GM12892 (cell line): ENCODE results near the gene PLEKHA6.

ENCODE experiments used
- DNase-seq: peaks from one replicate; pipeline ENCODE4 v3.0.0; 2011; ENCODE audit not compliant: insufficient read length
- FAIRE-seq: peaks from 2 replicates; lab custom pipeline; 2011; peaks lifted over from hg19 to GRCh38; lab: Jason Lieb, UNC
- POLR2A ChIP-seq: IDR thresholded peaks from 2 replicates; pipeline ENCODE4 v1.6.1; 2011; ENCODE audit warnings: low read depth, low read length, control low read depth
- POLR2AphosphoS5 ChIP-seq: IDR thresholded peaks from 2 replicates; pipeline ENCODE4 v1.6.1; 2011; ENCODE audit warnings: low read depth, low read length, control low read depth
- TAF1 ChIP-seq: IDR thresholded peaks from 2 replicates; pipeline ENCODE4 v1.6.1; 2011; ENCODE audit warnings: low read depth, mild to moderate bottlenecking, control low read depth, low read length, borderline replicate concordance

The PLEKHA6 gene

DNA sequence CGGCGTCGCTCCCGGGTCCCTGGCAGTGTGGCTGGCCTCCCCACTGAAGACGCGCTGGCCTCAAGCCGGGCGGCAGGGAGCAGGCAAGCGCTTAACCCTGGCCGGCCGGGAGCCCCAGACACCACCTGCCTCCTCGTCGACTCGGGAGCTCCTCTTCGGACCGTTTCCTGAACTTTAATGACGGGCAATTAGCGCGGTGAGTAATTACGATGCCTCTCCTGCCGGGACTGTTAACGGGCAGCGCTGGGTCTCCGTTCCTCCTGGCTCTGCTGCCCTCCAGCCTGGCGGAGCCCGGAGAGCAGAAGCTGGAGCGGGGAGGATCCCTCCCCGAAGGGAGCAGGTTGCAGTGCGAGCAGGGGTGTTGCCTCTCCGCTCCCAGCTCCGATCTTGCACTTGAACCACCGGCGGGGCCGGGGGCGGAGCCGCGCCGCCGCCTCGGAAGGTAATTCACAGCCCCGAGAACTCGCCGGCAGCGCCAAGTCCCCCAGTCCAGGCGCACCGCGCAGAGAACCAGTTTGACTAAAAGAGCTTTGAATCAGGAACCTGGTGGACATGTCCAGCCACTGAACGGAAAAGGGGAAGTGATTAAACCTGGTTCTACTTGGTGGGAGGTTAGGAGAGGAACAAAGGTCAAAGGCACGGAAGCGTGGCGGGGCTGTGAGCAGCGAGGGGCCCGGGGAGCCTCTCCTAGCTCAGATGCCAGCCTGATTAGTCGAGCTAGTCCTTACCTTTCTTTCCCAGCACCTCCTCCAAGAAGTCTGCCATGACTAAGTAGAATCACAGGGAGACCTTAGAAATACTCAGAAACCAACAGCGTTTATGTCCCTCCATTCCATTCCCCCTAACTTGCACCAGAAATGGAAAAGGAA lies 18.3 kb upstream of the PLEKHA6 start:
- FAIRE-seq (no peak), DNase-seq (no peak)
- TF ChIP-seq TAF1 (no peak), POLR2AphosphoS5 (no peak), POLR2A (no peak)

DNA sequence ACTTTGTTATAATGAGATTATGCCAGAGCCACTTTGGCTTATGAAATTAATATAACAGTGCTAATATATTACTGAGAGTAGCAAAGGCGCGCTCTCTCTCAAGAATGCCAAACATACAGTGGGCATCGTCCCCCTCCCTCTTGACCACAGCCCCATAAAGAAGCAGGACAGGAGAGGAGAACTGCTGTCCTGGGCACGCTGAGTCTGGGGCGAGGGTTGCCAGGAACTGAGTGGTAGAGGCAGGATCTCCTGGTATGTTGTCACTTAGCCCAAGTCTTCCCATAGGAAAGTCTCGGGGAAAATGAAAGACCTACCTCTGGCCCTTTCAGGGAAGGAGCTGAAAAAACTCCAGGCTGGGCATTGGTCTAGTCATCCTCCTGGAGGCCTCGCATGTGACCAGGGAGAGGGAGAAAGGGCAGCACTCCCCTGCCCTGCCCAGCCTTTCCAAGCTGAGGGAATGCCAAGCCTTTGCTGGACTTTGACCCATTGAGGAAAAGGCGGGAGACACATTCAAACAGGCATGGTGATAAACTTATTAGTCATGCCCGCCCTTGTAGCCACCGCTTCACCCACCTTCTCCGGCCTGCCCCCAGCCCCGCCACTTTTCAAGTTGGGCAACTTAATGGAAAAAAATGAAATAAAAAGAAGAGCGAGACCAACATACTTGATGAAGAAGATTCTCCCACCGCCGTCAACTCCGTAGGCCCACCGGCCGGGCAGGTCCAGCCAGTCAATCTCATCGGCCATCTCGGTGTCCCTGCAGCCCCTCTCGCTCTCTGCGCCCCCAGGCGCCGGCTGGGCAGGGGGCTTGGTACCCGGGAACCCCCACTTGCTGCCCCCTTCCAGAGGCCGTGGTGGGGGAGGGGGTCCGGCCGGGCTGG lies 17.4 kb upstream of the PLEKHA6 start:
- FAIRE-seq (no peak), DNase-seq (no peak)
- TF ChIP-seq TAF1: no peak
- TF ChIP-seq POLR2AphosphoS5: no peak
- no peak for TF ChIP-seq POLR2A

DNA sequence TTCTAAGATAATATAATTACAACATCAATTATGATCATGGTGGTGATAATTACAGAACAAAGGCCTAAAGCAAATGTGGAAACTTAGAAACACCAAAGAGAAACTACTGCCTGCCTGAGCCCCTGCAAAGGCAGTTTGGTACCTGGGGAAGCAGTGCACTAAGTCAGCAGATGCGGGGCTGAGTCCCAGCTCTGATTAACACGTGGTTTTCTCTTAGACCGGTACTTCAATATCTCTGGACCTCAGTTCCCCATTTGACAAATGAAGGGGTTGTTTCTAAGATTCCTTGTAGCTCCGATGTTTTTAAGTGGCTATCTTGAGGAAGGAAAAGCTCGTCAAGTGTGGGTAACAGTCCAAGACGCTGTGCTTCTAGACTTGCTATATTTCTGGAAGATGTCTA lies 16.7 kb upstream of the PLEKHA6 start:
- FAIRE-seq (no peak), DNase-seq (no peak)
- TF ChIP-seq TAF1 (no peak), POLR2AphosphoS5 (no peak), POLR2A (no peak)

DNA sequence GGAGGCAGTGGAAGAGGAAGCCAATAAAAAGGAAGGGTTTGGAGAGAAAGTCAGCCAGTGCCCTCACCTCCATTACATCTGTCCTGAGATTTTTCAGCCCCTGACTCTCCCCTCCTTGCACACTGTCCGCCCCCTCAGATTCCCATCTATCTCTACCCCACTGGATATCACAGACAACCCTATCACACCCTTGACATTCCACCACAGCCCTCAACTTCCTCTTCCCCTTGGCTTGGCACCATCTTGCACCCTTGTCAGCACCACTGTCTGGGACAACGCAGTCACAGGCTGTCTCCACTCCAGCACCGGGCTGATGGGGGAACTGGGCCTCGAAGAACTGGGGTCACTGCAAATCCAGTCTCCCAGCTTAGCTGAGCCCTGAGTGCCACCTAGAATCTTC lies 14.2 kb upstream of the PLEKHA6 start:
- TF ChIP-seq POLR2AphosphoS5 (no peak), TAF1 (no peak), POLR2A (no peak)
- DNase-seq: no peak
- no peak for FAIRE-seq

DNA sequence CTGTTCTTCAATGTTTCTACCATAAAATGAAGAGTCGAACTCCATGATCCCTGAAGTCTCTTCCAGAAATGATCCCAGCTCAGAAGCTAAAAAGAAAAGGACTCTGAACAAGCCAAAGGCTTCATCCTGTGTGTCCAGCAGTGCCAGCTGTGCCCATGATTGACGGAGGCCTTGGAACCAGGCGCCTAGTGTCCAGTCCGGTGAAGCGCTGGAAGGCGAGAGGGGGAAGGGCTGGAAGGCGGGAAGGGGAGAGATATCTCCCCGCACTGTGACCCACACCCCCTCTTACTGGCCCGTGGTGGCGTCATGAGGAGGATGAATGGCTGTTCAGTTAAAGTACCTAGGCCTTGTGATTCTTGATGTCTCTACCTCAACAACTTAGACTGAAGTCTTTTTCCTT lies 10.4 kb upstream of the PLEKHA6 start:
- no peak for TF ChIP-seq TAF1
- no peak for TF ChIP-seq POLR2A
- no peak for TF ChIP-seq POLR2AphosphoS5
- FAIRE-seq (no peak), DNase-seq (no peak)

DNA sequence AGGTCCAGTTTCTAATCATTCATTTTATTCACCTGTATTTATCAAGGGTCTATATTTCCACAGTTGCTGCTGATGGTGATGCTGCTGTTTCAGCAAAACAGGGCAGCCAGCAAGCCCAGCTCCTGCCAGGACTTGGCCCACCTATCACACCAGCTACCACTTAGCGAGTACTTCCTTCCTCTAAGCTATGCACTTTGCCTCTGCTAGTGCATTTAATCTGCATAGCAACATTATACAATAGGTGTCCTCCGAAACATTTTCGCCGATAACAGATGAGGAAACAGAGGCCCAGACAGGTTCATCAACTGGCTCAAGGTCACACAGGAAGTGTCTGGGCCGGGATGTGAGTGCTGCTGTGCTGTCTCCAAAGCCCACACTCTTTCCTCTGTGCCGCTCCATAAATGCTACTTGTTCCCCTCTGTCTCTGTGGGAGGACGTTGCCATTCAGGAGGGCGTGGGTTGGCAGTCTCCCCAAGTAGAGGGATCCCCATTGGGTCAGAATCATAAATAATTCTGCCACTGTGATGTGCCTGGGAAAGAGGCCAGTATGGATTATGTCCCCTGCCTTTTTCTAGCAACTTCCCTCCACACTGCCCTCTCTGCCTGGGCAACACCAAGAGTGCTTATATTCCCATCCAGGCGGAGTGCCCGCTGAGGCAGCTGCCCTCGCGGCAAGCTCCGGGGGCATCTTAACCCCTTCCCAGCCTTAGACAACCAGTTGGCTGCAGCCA lies 9.4 kb upstream of the PLEKHA6 start:
- no peak for TF ChIP-seq TAF1
- no peak for TF ChIP-seq POLR2A
- no peak for TF ChIP-seq POLR2AphosphoS5
- no peak for DNase-seq
- no peak for FAIRE-seq

DNA sequence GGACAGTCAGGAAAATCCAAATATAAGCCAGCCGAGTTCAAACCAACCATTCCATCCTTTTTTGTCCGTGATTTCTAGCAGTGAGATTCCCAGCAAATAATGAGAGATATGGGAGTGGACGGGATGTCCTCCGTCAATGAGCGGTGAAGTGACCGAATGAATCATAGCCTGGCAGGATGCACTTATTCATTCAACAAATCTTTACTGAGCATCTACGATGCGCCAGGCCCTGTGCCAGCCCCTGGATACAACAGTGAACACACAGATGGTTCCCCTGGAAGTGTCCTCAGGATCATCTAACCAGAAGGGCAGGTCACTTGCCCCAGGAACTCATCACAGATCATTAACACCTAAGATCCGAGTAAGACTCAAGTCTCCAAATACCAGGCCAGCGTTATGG lies 8.2 kb upstream of the PLEKHA6 start:
- DNase-seq: no peak
- FAIRE-seq: no peak
- no peak for TF ChIP-seq POLR2AphosphoS5
- no peak for TF ChIP-seq POLR2A
- TF ChIP-seq TAF1: no peak

DNA sequence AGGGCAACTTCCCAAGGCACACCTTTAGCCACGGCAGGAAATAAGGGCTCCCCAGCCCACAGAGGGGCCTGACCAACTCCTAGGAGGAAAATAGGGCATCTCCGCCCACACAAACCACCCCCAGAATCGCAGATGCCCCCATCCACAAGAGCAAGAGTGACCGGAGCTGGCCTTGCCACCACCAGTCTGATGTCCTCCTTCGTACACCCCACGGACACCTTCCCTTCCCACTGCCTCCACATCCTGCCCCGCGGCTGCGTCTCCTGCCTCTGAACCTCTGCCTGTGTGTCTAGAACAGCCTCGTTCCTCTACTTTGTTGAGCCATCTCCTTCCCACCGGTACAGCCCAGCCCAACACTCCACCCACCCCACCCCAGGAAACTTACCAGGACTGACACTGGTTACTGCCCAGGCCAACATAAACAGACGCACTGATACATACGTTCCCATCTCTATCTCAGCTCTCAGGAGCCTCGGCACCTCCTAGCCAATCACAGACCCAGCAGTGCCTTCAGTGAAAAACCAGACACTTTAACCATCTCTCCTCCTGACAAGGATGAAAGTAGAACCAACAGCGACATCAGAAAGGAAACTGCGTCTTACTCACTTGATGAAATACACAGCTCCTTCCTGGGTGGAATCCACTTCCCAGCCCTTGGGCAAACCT lies 7.6 kb upstream of the PLEKHA6 start:
- no peak for DNase-seq
- TF ChIP-seq TAF1: no peak
- TF ChIP-seq POLR2A: no peak
- TF ChIP-seq POLR2AphosphoS5: no peak
- FAIRE-seq: no peak

DNA sequence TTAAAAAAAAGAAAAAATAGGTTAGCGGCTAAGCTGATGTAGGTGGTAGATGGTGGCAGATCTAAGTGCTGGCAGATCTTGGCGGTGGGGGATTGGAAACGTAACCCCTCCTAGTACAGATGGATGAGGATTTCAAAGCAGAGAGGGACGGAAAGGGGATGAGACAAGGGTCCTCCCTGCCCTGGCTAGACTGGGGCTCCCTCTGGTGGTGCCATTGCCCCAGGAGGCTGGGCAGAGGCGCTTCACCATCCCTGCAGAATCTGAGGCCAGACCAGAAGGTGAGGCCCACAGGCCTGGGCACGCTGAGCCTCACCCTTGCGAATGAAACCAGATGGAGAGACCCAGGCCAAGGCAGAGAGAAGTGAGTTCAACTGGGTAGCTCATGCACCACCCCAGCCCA lies 7.0 kb upstream of the PLEKHA6 start:
- FAIRE-seq: no peak
- TF ChIP-seq TAF1: no peak
- no peak for TF ChIP-seq POLR2AphosphoS5
- TF ChIP-seq POLR2A: no peak
- no peak for DNase-seq

DNA sequence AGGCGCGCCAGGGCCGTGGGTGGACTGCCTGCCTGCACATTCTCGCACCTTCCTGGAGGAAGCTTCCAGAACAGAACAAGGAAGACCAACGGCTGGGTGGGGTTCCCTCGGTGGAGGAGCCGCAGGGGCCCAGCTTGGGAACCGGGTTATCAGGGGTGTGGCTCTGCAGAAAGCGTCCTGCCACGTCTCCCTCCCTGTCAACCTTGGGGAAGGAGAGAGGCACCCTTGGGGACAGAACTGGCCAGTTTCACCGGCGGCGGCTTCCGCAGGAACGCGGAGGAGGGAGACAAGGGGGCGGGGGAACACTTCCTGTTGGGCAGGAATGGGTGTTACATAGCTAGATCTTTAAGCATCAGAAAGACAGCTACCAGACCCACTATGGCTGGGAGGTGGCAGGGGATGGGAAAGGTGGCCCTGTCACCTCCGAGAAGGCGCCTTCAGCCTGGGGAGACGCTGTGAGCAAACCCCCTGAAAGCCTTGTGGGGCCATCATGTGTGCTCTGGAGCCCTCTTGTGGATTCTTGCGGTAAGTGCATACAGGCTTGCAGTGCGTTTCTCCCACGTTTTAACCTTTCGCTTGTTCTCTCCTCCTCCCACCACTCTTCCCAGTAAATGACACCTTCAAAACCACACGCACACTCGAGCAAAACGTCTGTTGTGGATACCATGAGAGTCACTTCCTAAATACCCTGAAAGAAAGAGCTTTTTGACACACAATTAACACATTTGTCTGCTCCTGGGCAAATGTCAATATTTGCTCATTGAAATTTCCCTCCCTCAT lies 3.8 kb upstream of the PLEKHA6 start:
- TF ChIP-seq POLR2A (no peak), TAF1 (no peak), POLR2AphosphoS5 (no peak)
- FAIRE-seq (peak; percentile 27), DNase-seq (peak; percentile 60)
